ENCODE measurements around the gene OR4M1.
"Not testable (repeated sequence)": the region's sequence is repeated elsewhere in the genome, so short reads cannot be mapped to it uniquely, and the experiment has no call there.

OR4M1 gene

DNA sequence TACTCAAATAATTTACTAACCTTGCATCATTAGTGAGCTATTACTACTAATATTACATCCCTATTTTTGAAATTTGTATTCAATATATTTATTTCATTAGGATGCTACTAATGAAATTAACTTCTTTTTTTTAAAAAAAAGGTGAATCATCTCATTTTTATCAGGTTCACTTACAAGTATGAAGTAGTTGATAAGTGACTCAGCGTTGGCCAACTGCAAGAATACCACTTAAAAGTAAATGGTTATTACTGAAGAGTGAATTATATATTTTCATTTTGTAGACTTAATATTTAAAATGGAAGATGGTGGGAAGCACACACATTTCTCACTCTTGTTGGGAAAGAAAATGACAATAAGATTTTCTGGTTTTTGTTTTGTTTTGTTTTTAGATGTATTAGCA, 49.9 kb downstream of the OR4M1 start:
- no peak for DNase-seq (ENCODE audit: low read depth)
- TF ChIP-seq CTCF (conservative IDR thresholded peaks at IDR 0.05; ENCODE audit: low read depth, low read length) = no peak
- no peak overlapping the region for H3K4me3 ChIP-seq (ENCODE audit: low read depth, low read length)

DNA sequence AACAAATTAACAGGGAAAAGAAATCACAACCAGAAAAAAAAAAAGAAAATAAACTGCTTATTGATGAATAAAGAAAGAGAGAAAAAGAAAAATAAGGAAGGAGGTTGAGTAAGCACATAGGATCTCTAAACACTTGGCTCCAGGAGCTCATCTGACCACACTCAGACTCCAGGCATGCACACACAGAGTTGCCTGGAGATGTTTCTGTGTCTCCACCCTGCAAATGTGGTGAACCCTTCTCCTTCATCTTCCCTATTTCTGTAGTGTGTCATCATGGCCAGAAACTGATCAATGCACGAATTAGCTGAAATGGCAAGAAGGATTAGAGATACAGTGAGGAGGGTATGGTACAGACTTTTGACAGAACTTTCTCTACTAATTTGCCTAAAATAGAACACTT, 50.5 kb downstream of the OR4M1 start:
- H3K4me3 ChIP-seq (ENCODE audit: low read depth, low read length) = no peak overlapping the region
- DNase-seq (ENCODE audit: low read depth) = no peak
- TF ChIP-seq CTCF (conservative IDR thresholded peaks at IDR 0.05; ENCODE audit: low read depth, low read length) = no peak

- DNase-seq (ENCODE audit: low read depth) = not testable (repeated sequence)
Measured at GRCh38 chr14:19827626-19828244, 54.4 kb downstream of the OR4M1 start.

GRCh38 chr14:19828314-19828713, 55.0 kb downstream of the OR4M1 start:
- TF ChIP-seq CTCF (conservative IDR thresholded peaks at IDR 0.05; ENCODE audit: low read depth, low read length) = no peak
- DNase-seq (ENCODE audit: low read depth) = no peak
- no peak overlapping the region for H3K4me3 ChIP-seq (ENCODE audit: low read depth, low read length)

More at GRCh38 chr14:19827626-19828244, 54.4 kb downstream of the OR4M1 start:
- H3K4me3 ChIP-seq (ENCODE audit: low read depth, low read length) = not testable (repeated sequence)
